Glomerular visceral epithelial cell (primary cell): Measurements from ENCODE around the gene HEATR5B.
"Not testable (repeated sequence)": the region's sequence is repeated elsewhere in the genome, so short reads cannot be mapped to it uniquely, and the experiment has no call there.

ENCODE experiments used
- DNase-seq: peaks from one replicate; pipeline ENCODE4 v3.0.0-alpha.2; 2016; ENCODE audit errors: extremely low spot score

The HEATR5B gene

GRCh38 chr2:37061776-37062175 lies 22.4 kb downstream of the HEATR5B start:
- DNase-seq: no peak

GRCh38 chr2:37061013-37061711 lies 23.0 kb downstream of the HEATR5B start:
- no peak for DNase-seq

GRCh38 chr2:37060446-37060845 lies 23.7 kb downstream of the HEATR5B start:
- DNase-seq: no peak

- DNase-seq: no peak
Observed at GRCh38 chr2:37059841-37060240, 24.3 kb downstream of the HEATR5B start.

- no peak for DNase-seq
Observed at GRCh38 chr2:37052600-37053332, 31.4 kb downstream of the HEATR5B start.

- no peak for DNase-seq
Observed at GRCh38 chr2:37039580-37039979, 44.6 kb downstream of the HEATR5B start.

GRCh38 chr2:37037771-37038170 lies 46.4 kb downstream of the HEATR5B start:
- no peak for DNase-seq

- DNase-seq: no peak
Observed at GRCh38 chr2:37029758-37030157, 54.4 kb downstream of the HEATR5B start.

- DNase-seq: peak; percentile 1
Observed at GRCh38 chr2:37026050-37026449, 58.1 kb downstream of the HEATR5B start.

- DNase-seq: no peak
Observed at GRCh38 chr2:37020887-37021796, 63.0 kb downstream of the HEATR5B start.

- DNase-seq: no peak
Observed at GRCh38 chr2:37020212-37020886, 63.8 kb downstream of the HEATR5B start.

- no peak for DNase-seq
Observed at GRCh38 chr2:37013315-37013641, 70.9 kb downstream of the HEATR5B start.

GRCh38 chr2:37011130-37011529 lies 73.0 kb downstream of the HEATR5B start:
- no peak for DNase-seq

- DNase-seq: no peak
Observed at GRCh38 chr2:37005118-37005868, 78.9 kb downstream of the HEATR5B start.

- no peak for DNase-seq
Observed at GRCh38 chr2:37000988-37001556, 83.1 kb downstream of the HEATR5B start.

GRCh38 chr2:37000318-37000717 lies 83.9 kb downstream of the HEATR5B start:
- DNase-seq: no peak

- DNase-seq: not testable (repeated sequence)
Observed at GRCh38 chr2:36999416-36999815, 84.8 kb downstream of the HEATR5B start.

- DNase-seq: no peak
Observed at GRCh38 chr2:36993841-36994620, 90.1 kb downstream of the HEATR5B start.

GRCh38 chr2:36988008-36988407 lies 96.2 kb downstream of the HEATR5B start:
- no peak for DNase-seq

GRCh38 chr2:36982467-36982866 lies 101.7 kb downstream of the HEATR5B start:
- DNase-seq: no peak
